HepG2 (cell line): ENCODE results near the gene PODXL2. TPM values are rescaled to one million over a fixed set of nuclear protein-coding genes. Genes with fewer than 3 reads are reported as not detected.

Experiments
- ATAC-seq: fragments of 200-7000 bp; cut with Tn5 transposase; 3 replicates; pipeline ENCODE4 v1.9.1; 2020; ENCODE audit warnings: mild to moderate bottlenecking, moderate library complexity
- BruUV-seq: library from RNA; stranded (reverse); fragments of 400-500 nt; replicated peaks from 2 replicates; lab custom pipeline; 2021; lab: Mats Ljungman, UMichigan
- CTCF ChIA-PET: fragments of 300-600 bp; formaldehyde crosslinking; extraction: SDS; loops from one replicate; lab custom pipeline; 2021; ENCODE audit warnings: low total read pairs, inconsistent platforms, low intra/inter-chr PET ratio; lab: Yijun Ruan, JAX
- POLR2A ChIA-PET: fragments of 350-600 bp; sonication (Branson Sonifier 250); formaldehyde crosslinking; loops from one replicate; lab custom pipeline; 2020; ENCODE audit warnings: antibody characterized with exemption, inconsistent platforms; lab: Yijun Ruan, JAX
- DNase-seq: peaks from one replicate; pipeline ENCODE4 v3.0.0-alpha.2; 2015; ENCODE audit warnings: low spot score
- FAIRE-seq: peaks from 3 replicates; lab custom pipeline; 2011; peaks lifted over from hg19 to GRCh38; lab: Jason Lieb, UNC
- H2AFZ ChIP-seq: one replicate; pipeline ENCODE4 v1.6.1; 2011; ENCODE audit warnings: low read length, inconsistent platforms
- H3K27ac ChIP-seq: fragments of 300-600 bp; 3 replicates; pipeline ENCODE4 v1.8.0; 2011; ENCODE audit warnings: mixed run types, mild to moderate bottlenecking, mixed read lengths, low read length, inconsistent platforms; ENCODE audit not compliant: insufficient read depth; ENCODE audit errors: extremely low read length
- H3K27me3 ChIP-seq, 2 experiments: fragments of 200-600 bp in 1 of 2; 2 replicates in 1 of 2; 3 replicates in 1 of 2; pipeline versions ENCODE4 v1.6.0 to v1.8.0; 2011; ENCODE audit warnings: low read length in 2 of 2, mild to moderate bottlenecking in 2 of 2, moderate library complexity in 2 of 2, inconsistent platforms in 1 of 2; ENCODE audit not compliant: insufficient read depth in 2 of 2, control insufficient read depth in 1 of 2
- H3K36me3 ChIP-seq, 2 experiments: fragments of 200-600 bp in 1 of 2; replicated peaks in 1 of 2; 2 replicates in 1 of 2; 3 replicates in 1 of 2; pipeline versions ENCODE4 v1.5.1 to v1.8.0; 2011; ENCODE audit warnings: low read length in 2 of 2, inconsistent platforms in 1 of 2; ENCODE audit not compliant: insufficient read depth in 2 of 2, control insufficient read depth in 1 of 2
- H3K4me1 ChIP-seq: 2 replicates; pipeline ENCODE4 v1.5.1; 2012; ENCODE audit warnings: low read length, inconsistent platforms; ENCODE audit not compliant: insufficient read depth
- H3K4me2 ChIP-seq: 2 replicates; pipeline ENCODE4 v1.6.0; 2011; ENCODE audit warnings: low read depth, low read length, inconsistent platforms
- H3K4me3 ChIP-seq, 3 experiments: fragments of 200-600 bp in 1 of 3; sonication (generic), shearing (Covaris generic) in 1 of 3; replicated peaks in 1 of 3; 2 replicates each; pipeline ENCODE4 v1.5.1; 2011 to 2016; ENCODE audit warnings: low read length in 3 of 3, inconsistent platforms in 2 of 3, low read depth in 2 of 3, mild to moderate bottlenecking in 2 of 3, control low read depth in 1 of 3, mixed read lengths in 1 of 3; ENCODE audit not compliant: insufficient read depth in 1 of 3
- H3K79me2 ChIP-seq: one replicate; pipeline ENCODE4 v1.6.1; 2011; ENCODE audit warnings: low read length, inconsistent platforms; ENCODE audit not compliant: insufficient read depth
- H3K9ac ChIP-seq: 2 replicates; pipeline ENCODE4 v1.6.0; 2011; ENCODE audit warnings: mild to moderate bottlenecking, low read depth, low read length, inconsistent platforms; ENCODE audit not compliant: insufficient read depth
- H3K9me3 ChIP-seq: 2 replicates; pipeline ENCODE4 v1.5.1; 2012; ENCODE audit warnings: mild to moderate bottlenecking, low read length
- H4K20me1 ChIP-seq: 2 replicates; pipeline ENCODE4 v1.6.0; 2011; ENCODE audit warnings: inconsistent platforms, mild to moderate bottlenecking, low read length, moderate library complexity; ENCODE audit not compliant: insufficient read depth
- CEBPB ChIP-seq: IDR thresholded peaks from 2 replicates; pipeline ENCODE4 v1.6.1; 2011; ENCODE audit warnings: low read depth, low read length, improper control_type of control experiment, borderline replicate concordance
- CENPX ChIP-seq: sonication (generic); formaldehyde crosslinking; IDR thresholded peaks from 2 replicates; pipeline ENCODE4 v1.9.0; 2021; ENCODE audit warnings: mild to moderate bottlenecking, missing genetic modification reagents, moderate library complexity
- NR2F6 ChIP-seq, 2 experiments: IDR thresholded peaks; 2 replicates each; pipeline ENCODE4 v1.6.1; 2016; ENCODE audit warnings: antibody characterized with exemption in 1 of 2, mild to moderate bottlenecking in 1 of 2
- PRDM15 ChIP-seq: sonication (generic); formaldehyde crosslinking; IDR thresholded peaks from 2 replicates; pipeline ENCODE4 v1.4.0; 2020; ENCODE audit warnings: missing genetic modification reagents
- YEATS2 ChIP-seq: sonication (generic); formaldehyde crosslinking; IDR thresholded peaks from 2 replicates; pipeline ENCODE4 v1.4.0; 2020; ENCODE audit warnings: missing genetic modification reagents, borderline replicate concordance
- ZFX ChIP-seq: sonication (generic); formaldehyde crosslinking; IDR thresholded peaks from 2 replicates; pipeline ENCODE4 v1.4.0; 2020; ENCODE audit warnings: mild to moderate bottlenecking, low read depth, missing genetic modification reagents, moderate library complexity
- ZNF124 ChIP-seq: sonication (generic); formaldehyde crosslinking; IDR thresholded peaks from 2 replicates; pipeline ENCODE4 v1.4.0; 2020; ENCODE audit warnings: missing genetic modification reagents
- WGBS: methylation state at CpG from one replicate; pipeline ENCODE4 v1.1.6; 2017; ENCODE audit warnings: low lambda C conversion rate; 5-methylcytosine and 5-hydroxymethylcytosine counted together
- in situ Hi-C: cut with HindIII; loops from 2 replicates; pipeline ENCODE4 v1.10.0; 2017; ENCODE audit warnings: low pct_unique_long_range_greater_than_20kb; ENCODE audit not compliant: extremely low pct_ligation_motif_present
- intact Hi-C: fragments of 100-400 bp; cut with micrococcal nuclease; formaldehyde crosslinking; loops from one replicate; pipeline ENCODE4 v1.10.0; 2022; ENCODE audit not compliant: unreplicated experiment
- polyA plus RNA-seq, 8 experiments: library from polyadenylated mRNA; depleted of rRNA in 3 of 8; stranded (reverse) in 7 of 8; unstranded in 1 of 8; fragments of >200 nt; fragmentation: Illumina TruSeq in 4 of 8; extraction: Trizol in 4 of 8; gene quantifications; 2 replicates each; pipeline versions ENCODE4 v1.2.1 to v1.2.3, GENCODE V29; 2011 to 2016; ENCODE audit warnings: low read depth in 4 of 8, missing spikeins in 1 of 8, mixed read lengths in 1 of 8; ENCODE audit not compliant: insufficient read depth in 1 of 8
- total RNA-seq, 5 experiments: library from RNA; depleted of rRNA; stranded (reverse); fragments of >200 nt; fragmentation: Illumina TruSeq; extraction: Trizol; gene quantifications; 2 replicates each; pipeline ENCODE4 v1.2.3, GENCODE V29; 2016; ENCODE audit warnings: low read depth in 1 of 5
- TF ChIP-seq, protein P1 (sequence below): sonication (generic); formaldehyde crosslinking; IDR thresholded peaks from 2 replicates; pipeline ENCODE4 v1.4.0; 2020; ENCODE audit warnings: mild to moderate bottlenecking, missing genetic modification reagents

PODXL2 gene
- total and polyA plus RNA-seq, 2 of the 13 experiments (the other 11 are each of a cell fraction or from before 2014, with no cell fraction given): 20.4 to 25.1 TPM

GRCh38 chr3:127595303-127595702 is 33.7 kb upstream of the PODXL2 start:
- no peak for ATAC-seq
- peaks cover 41% of the 10 kb centered on the region for H3K4me1 ChIP-seq
- no TSS peak for BruUV-seq
- no peak overlapping the region for H3K4me2 ChIP-seq
- WGBS: 88% methylated on average over 4 of the region's 4 CpGs
- no peak for DNase-seq
- no peak overlapping the region for H3K27ac ChIP-seq
- ChIA-PET POLR2A (no interaction called here), CTCF (no interaction called here)
- no peak overlapping the region for H3K9ac ChIP-seq
- H2AFZ ChIP-seq: no peak overlapping the region
- peaks cover 16% of the 10 kb centered on the region for H3K79me2 ChIP-seq
- H3K4me3 ChIP-seq: no peak overlapping the region
- H3K9me3 ChIP-seq: no peaks in the 10 kb centered on the region
- intact Hi-C loops (loop anchor here (10.0 kb wide), 1 partner anchor 99 kb away; no protein-coding TSS in a partner anchor), in situ Hi-C loops (no loop called here)
- H3K27me3 ChIP-seq: no peaks in the 10 kb centered on the region
- peaks cover 0 to 2% of the 10 kb centered on the region in 2 experiments; a peak in 1 of 5 replicates for H3K36me3 ChIP-seq
- TF ChIP-seq ZNF124 (CRISPR knock-in tag): no peak
- TF ChIP-seq CEBPB: no peak
- TF ChIP-seq YEATS2: no peak
- no peak for TF ChIP-seq PRDM15
- TF ChIP-seq, protein P1, sequence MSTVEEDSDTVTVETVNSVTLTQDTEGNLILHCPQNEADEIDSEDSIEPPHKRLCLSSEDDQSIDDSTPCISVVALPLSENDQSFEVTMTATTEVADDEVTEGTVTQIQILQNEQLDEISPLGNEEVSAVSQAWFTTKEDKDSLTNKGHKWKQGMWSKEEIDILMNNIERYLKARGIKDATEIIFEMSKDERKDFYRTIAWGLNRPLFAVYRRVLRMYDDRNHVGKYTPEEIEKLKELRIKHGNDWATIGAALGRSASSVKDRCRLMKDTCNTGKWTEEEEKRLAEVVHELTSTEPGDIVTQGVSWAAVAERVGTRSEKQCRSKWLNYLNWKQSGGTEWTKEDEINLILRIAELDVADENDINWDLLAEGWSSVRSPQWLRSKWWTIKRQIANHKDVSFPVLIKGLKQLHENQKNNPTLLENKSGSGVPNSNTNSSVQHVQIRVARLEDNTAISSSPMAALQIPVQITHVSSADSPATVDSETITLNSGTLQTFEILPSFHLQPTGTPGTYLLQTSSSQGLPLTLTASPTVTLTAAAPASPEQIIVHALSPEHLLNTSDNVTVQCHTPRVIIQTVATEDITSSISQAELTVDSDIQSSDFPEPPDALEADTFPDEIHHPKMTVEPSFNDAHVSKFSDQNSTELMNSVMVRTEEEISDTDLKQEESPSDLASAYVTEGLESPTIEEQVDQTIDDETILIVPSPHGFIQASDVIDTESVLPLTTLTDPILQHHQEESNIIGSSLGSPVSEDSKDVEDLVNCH (CRISPR knock-in tag): no peak
- no peak for TF ChIP-seq ZFX
- no peak for TF ChIP-seq CENPX
- peak; percentile 20; the same call in 1 of the 2 replicates for TF ChIP-seq NR2F6 (IDR thresholded peaks at IDR 0.05)
- TF ChIP-seq NR2F6 (CRISPR knock-in tag; IDR thresholded peaks at IDR 0.05): no peak
- no peak for FAIRE-seq
- no peaks in the 10 kb centered on the region for H4K20me1 ChIP-seq
